ENCODE data around the gene SFSWAP. TPM values are rescaled to one million over a fixed set of nuclear protein-coding genes. Genes with fewer than 3 reads are reported as not detected.

Gene SFSWAP
- total and polyA plus RNA-seq, 2 of the 8 experiments (the other 6 are each of a cell fraction or from before 2014, with no cell fraction given): 36.5 to 49.5 TPM

- Histone ChIP-seq H2BK15ac (ENCODE audit: low read length) (no peak overlapping the region), H2BK20ac (ENCODE audit: low read length) (no peak overlapping the region), H3K4me1 (replicated peaks in 1 of 4; ENCODE audit: control insufficient read depth in 3 of 4, insufficient read depth in 4 of 4, low read length in 3 of 4) (peaks cover 0 to 7% (median 1%) of the 10 kb centered on the region in 4 experiments; a peak in 5 of 7 replicates), H3K56ac (replicated peaks; ENCODE audit: insufficient read length, low read depth, low read length) (no peak overlapping the region), H4K8ac (ENCODE audit: extremely low read depth, insufficient read depth, low read length) (no peak overlapping the region), H3K79me2 (ENCODE audit: control insufficient read depth in 1 of 2, insufficient read depth in 2 of 2, low read length in 2 of 2) (peaks cover 15 to 39% of the 10 kb centered on the region in 2 experiments), H2BK120ac (replicated peaks; ENCODE audit: low read depth, low read length) (no peak overlapping the region), H3K4me2 (ENCODE audit: insufficient read depth in 1 of 2, low read depth in 2 of 2, low read length in 2 of 2) (no peak overlapping the region), H3K27ac (ENCODE audit: low read depth, low read length) (no peak overlapping the region), H3K18ac (ENCODE audit: extremely low read depth, low read length) (no peak overlapping the region), H3K23ac (ENCODE audit: insufficient read length) (no peak overlapping the region), H4K5ac (ENCODE audit: insufficient read length, low read depth, low read length) (no peak overlapping the region), H4K20me1 (replicated peaks in 1 of 2; ENCODE audit: control insufficient read depth in 1 of 2, insufficient read depth in 2 of 2, low read length in 2 of 2) (peaks cover 4 to 5% of the 10 kb centered on the region in 2 experiments), H2BK5ac (ENCODE audit: low read depth, low read length) (no peak overlapping the region), H2AK5ac (ENCODE audit: low read depth, low read length) (no peak overlapping the region), H2AFZ (ENCODE audit: low read length) (no peak overlapping the region), H3K27me3 (replicated peaks in 1 of 4; ENCODE audit: control insufficient read depth in 3 of 4, extremely low read depth in 1 of 4, insufficient read depth in 3 of 4, low read length in 3 of 4) (no peaks in the 10 kb centered on the region), H2BK12ac (ENCODE audit: low read depth, low read length) (no peak overlapping the region), H3K9me3 (ENCODE audit: insufficient read depth in 2 of 2, low read depth in 1 of 2, low read length in 1 of 2) (no peaks in the 10 kb centered on the region), H3K4ac (replicated peaks; ENCODE audit: insufficient read length, low read depth, low read length) (no peak overlapping the region), H4K91ac (replicated peaks; ENCODE audit: insufficient read length, low read length) (no peak overlapping the region), H3K36me3 (ENCODE audit: control insufficient read depth in 2 of 4, insufficient read depth in 4 of 4, low read length in 3 of 4) (peaks cover 24 to 67% (median 55%) of the 10 kb centered on the region in 4 experiments), H3K23me2 (ENCODE audit: low read depth, low read length) (peaks cover 8% of the 10 kb centered on the region; the same call in 1 of the 2 replicates), H3K79me1 (ENCODE audit: low read depth, low read length) (no peaks in the 10 kb centered on the region; the same call in 1 of the 2 replicates), H3K14ac (ENCODE audit: insufficient read length) (no peak overlapping the region), H3K4me3 (ENCODE audit: extremely low read depth in 1 of 4, insufficient read depth in 2 of 4, low read depth in 3 of 4, low read length in 4 of 4) (no peak overlapping the region), H3K9ac (replicated peaks in 1 of 4; ENCODE audit: extremely low read depth in 1 of 4, low read depth in 3 of 4, low read length in 3 of 4) (no peak overlapping the region)
- CTCF ChIA-PET (ENCODE audit: partially characterized antibody): interaction anchor here (0.9 to 1.1 kb wide), 4 partner anchors 39 to 584 kb away, joined by 3 to 4 read pairs (median 3); no protein-coding TSS in a partner anchor
- no peak for TF ChIP-seq CTCF (IDR thresholded peaks at IDR 0.05; ENCODE audit: control extremely low read depth in 1 of 3, insufficient read depth in 1 of 3, low read depth in 1 of 3, low read length in 3 of 3)
- TF ChIP-seq SUZ12 (IDR thresholded peaks at IDR 0.05; ENCODE audit: low read length): no peak
- FAIRE-seq: no peak
- POLR2A ChIA-PET (ENCODE audit: partially characterized antibody): no interaction called here
- DNase-seq (ENCODE audit: low read depth in 1 of 2, low spot score in 2 of 2): no peak
- WGBS, 2 experiments (ENCODE audit: extremely low coverage in 1 of 2, insufficient coverage in 1 of 2, insufficient read length in 1 of 2, insufficient replicate concordance in 2 of 2, low coverage in 1 of 2, low lambda C conversion rate in 2 of 2, missing lambda C conversion rate in 1 of 2): 82% methylated on average over 3 of the region's 3 CpGs; no CpG with 5 or more reads in 1 of the 2 experiments
Observed at GRCh38 chr12:131716282-131716681, 5.4 kb downstream of the SFSWAP start.
